ENCODE measurements around the gene PRDM12.

DNA sequence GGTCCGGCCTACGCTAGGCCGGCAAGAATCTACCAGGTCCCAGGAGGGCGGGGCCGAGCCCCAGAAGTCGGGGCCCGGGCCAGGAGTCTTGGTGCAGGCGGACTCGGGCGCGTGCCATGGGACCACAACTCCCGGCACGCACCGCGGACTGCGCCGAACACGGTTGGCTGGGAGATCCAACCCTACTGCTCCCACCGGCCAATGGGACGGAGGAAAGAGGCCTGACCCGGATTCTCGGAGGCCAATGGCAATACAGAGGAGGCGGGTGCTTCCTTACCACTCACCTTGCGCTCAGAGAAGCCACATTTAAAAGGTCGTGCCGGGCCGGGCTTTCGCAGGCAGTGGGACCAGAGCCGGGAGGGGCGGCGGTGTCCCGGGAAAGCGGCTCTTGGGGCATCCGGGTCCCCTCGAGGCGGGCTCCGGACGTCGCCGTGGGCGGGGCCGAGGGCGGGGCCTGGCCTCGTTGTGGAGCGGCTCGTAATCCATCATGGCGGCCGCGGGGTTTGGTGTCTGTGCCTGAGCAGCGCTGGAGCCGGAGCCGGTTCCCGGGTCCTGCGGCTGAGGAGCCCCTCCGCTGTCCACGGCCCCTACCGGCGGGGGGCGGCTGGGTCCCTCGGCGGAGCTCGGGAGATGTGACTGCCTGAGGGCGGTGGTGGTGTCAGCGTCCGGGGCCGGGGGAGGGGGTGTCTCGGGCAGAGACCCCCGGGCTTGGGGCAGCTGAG is 48.3 kb downstream of the PRDM12 start:
- no peak for TF ChIP-seq POLR2A (IDR thresholded peaks at IDR 0.05)
- TF ChIP-seq, protein P1, sequence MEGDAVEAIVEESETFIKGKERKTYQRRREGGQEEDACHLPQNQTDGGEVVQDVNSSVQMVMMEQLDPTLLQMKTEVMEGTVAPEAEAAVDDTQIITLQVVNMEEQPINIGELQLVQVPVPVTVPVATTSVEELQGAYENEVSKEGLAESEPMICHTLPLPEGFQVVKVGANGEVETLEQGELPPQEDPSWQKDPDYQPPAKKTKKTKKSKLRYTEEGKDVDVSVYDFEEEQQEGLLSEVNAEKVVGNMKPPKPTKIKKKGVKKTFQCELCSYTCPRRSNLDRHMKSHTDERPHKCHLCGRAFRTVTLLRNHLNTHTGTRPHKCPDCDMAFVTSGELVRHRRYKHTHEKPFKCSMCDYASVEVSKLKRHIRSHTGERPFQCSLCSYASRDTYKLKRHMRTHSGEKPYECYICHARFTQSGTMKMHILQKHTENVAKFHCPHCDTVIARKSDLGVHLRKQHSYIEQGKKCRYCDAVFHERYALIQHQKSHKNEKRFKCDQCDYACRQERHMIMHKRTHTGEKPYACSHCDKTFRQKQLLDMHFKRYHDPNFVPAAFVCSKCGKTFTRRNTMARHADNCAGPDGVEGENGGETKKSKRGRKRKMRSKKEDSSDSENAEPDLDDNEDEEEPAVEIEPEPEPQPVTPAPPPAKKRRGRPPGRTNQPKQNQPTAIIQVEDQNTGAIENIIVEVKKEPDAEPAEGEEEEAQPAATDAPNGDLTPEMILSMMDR (IDR thresholded peaks at IDR 0.05), result no peak
